Mucosa of gallbladder (tissue), 1 donor: ENCODE measurements around the gene PACSIN2. TPM values are rescaled to one million over a fixed set of nuclear protein-coding genes. Genes with fewer than 3 reads are reported as not detected.
"Not testable (repeated sequence)": the region's sequence is repeated elsewhere in the genome, so short reads cannot be mapped to it uniquely, and the experiment has no call there.

Experiments used
- DNase-seq: peaks from one replicate; pipeline ENCODE4 v3.0.0-alpha.2; 2020; ENCODE audit warnings: low spot score
- total RNA-seq: library from RNA; stranded (reverse); gene quantifications from one replicate; pipeline ENCODE4 v1.2.1, GENCODE V29; 2021
- donor health status: DM: no; HTN: no; CAD: no.

Gene PACSIN2
- total RNA-seq, 1 donor from 2014 or later: 182 TPM

DNA sequence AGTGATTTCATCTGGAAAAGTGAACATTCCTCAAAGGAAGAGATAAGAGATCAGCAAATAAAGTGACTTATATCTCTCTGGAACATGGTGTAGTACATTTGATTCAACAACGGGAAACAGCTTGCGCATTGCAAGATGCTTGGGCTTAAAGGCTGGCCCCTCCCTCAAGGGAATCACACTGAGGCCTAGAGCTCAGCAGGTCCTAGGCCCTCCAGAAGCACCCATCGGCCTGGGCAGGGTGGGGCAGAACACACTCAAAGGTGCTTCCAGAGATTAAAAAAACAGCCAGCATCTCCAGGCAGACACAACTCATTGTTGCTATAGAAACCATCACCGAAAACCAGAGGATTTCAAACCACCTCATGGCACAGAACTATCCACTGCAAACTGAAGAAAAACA, 88.8 kb downstream of the PACSIN2 start:
- DNase-seq: no peak

DNA sequence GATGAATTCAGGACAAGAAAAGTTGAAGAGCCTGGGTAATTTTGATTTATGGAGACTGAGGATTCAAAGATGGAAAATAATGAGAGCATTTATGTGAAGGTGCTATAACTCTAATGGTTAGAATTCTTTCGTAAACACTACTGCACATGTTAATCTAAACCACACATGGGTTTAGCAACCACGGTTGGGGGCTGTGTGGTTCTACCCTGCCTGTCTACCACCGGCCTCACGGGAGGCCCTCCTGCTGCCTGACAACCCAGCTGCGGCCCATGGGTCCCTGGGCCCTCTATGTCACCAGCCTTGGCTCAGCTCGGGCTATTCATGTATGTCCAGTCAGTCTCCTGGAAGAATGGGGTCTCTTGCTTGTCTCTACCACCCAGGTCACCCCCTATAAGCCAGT, 89.4 kb downstream of the PACSIN2 start:
- DNase-seq: no peak

DNA sequence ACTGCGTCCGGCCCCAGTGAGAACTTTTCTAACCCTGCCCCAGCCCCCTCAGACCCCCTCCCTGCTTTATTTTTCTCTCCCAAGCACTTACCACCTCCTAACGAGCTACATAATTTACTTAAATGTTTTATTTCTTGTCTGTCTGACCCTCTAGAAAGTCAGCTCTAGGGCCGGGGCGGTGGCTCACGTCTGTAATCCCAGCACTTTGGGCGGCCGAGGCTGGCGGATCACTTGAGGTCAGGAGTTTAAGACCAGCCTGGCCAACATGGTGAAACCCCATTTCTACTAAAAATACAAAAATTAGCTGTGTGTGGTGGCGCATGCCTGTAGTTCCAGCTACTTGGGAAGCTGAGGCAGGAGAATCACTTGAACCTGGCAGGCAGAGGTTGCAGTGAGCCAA, 89.9 kb downstream of the PACSIN2 start:
- not testable (repeated sequence) for DNase-seq

DNA sequence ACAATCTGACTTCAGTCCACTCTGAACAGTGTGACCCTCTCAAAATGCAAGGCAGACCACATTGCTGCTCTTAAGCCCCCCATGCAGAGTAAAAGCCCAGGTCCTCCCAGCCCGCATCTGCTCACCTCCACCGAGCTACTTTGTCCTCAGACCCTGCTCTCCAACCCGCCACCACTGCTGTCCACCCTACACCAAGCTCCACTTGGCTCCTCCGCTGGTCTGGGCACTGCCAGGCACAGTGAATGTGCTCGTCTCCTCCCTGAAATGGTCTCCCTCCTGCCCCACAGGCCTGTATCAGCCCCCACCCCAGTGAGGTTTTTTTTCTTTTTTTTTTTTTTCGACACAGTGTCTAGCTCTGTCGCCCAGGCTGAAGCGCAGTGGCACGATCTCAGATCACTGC, 90.5 kb downstream of the PACSIN2 start:
- DNase-seq: no peak

DNA sequence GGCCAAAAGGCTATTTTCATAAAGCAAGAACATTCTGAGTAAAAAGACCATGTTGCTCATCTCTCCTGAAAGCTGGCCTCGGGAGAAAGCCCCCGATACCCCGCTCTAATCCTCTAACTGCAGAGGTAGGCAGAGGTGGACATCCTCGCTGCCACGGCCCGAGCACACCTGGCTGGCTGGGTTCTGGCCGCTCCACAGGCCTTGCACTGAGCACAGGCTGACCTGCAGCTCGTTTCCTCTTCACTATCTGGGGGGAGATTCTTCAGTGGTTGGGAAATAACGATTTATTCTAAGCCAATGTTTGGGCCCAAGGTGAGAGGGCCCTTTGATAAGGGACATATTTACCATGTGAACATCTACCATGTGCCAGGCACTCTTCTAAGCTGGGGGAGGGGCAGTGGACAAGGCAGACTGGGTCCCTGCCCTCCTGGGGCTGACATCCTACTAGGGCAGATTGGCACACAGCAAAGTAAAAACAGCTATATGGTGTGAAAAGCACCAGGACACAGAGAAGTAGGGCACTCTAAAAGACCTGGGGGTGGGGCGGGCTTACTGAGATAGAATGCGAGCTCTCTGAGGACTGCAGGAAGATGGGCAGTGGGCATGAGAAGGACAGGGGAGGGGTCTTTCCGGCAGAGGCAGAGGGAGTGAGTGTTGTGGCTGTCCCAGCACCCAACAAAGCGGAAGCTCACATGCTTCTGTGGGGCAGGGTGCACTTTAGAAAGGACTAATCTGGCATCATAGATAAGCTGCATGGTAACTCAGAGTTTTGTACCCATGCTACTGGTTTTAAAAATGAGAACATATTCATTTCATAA, 92.4 kb downstream of the PACSIN2 start:
- no peak for DNase-seq

DNA sequence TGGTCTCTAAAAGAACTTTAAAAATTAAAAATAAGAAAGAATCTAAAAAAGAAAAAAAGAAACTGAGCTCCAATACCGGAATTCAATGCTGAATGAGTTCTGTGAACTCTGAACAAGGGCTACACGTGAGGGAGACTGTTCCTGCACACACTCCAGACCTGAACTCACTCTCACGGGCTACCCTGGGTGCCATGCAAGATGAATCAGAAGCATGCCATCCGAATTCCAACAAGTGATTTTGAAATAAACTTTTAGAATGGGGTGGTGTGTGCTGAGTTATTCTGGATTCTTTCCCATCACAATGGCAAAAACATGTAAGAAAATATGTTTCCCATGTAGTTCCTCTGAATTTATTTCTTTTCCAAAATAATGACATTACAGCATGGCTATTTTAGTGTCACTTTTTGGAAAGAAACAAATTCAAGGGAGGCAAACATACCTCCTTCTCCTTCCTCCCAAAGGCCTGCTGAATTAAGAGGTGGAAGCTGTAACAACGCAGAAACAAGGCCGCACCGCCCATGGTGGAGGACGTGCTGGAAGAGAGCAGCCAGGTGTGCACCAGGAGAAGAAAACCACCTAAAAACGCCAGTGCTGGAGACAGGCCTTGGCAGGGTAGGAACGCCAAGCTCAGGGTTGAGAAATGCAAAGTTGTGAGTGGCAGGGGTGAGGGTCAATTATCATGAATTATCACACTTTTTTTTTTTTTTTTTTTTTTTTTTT, 94.7 kb downstream of the PACSIN2 start:
- DNase-seq: no peak

DNA sequence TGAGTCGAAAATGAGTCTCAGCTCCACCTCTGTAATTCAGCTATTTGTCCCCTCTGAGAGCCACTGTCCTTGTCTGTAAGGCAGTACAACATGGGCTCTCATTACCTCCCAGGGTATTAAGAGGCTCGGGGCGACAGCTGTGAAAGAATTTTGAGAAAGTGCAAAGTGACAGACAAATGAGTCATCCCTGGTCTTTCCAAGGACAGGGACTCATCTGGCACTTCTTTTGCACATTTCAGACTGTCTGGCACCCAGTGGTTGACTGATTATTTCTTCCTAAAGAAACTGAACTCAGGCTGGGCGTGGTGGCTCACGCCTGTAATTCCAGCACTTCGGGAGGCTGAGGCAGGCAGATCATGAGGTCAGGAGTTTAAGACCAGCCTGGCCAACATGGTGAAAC, 95.8 kb downstream of the PACSIN2 start:
- no peak for DNase-seq

DNA sequence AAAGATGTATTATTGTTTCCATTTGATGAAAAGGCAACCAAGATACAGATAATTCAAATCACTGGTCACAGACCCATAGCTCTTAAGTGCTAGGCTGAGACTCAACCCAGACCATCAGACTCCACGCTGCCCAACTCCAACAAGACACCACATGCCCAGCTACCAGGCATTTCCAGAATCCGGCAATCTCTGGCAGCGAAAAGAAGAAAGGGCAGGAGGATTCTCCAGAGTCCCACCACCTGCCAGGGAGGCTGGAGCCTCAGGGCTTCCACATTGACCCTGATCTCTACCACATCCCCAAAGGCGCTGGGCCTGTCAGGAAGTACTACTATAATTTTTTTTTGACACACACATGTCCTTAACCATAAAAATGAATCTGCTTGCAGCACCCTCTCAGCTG, 96.4 kb downstream of the PACSIN2 start:
- DNase-seq: no peak

DNA sequence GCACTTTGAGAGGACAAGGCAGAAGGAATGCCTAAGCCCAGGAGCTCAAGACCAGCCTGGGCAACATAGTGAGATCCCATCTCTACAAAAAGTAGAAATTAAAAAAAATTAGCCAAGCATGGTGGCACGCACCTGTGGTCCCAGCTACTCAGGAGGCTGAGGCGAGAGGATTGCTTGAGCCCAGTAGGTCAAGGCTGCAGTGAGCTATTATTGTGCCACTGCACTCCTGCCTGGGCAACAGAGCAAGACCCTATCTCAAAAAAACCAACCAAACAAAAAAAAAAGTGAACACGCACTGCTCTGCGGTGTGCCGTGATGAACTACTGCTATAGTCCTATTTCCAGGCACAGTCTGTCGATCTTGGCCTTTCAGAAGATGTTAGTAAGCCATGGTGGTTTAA, 97.6 kb downstream of the PACSIN2 start:
- not testable (repeated sequence) for DNase-seq

DNA sequence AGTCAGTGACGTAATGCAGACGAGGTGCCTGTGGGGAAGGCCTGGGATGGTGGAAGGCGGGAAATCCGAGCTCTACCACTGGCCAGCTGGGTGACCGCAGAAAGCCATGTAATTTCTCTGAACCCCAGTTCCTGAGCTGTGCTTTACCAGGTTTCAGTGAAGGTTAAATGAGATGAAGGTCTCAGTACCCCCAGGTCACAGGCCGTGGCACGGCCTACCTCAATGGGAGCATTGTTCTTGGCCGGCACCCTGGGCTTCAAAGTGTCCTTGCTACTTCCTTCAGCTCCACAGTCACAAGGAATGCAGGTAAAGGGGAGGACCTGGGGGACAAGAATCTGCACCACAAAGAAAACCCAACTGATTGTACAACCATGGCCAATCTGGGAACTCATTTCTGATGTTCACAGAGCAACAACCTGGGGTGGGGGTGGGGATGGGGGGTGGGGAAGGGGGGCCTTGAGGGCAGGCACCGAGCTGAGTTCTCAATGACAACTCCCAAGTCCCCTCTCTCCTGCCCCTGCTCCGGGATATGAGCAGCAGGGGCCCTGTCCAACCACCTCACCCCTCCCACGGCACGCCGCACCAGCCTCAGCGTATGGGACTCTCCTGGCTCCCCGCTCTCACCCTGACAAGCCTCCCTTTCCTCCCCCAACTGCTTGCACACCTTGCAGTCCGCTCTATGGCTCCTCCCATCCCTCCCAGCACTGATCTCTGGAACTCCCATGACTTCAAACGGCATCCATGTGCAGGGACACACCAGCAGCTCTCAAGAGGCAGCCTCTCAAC, 98.8 kb downstream of the PACSIN2 start:
- no peak for DNase-seq

DNA sequence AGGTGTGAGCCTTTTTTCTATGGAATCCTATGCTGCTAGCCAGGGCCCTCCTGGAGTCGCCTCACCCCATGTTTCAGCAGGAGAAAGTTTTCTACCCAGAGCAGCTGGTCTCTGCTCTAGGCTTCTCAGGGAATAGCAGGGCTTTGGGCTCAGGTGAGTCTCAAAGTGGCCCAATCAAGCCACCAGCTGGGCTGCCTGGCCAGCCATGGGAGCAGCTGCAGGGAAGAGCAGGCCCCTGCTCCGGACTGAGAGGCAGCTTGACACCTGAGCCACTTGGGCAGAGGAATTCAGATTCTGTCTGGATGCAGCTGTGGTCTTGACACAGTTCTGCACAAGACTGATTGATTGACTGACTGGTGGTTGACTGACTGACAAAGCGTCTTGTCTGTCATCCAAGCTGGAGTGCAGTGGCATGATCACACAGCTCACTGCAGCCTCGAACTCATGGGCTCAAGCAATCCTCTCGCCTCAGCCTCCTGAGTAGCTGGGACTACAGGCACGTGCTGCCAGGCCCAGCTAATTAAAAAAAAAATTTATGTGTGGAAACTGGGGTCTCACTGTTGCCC, 100.4 kb downstream of the PACSIN2 start:
- DNase-seq: no peak

DNA sequence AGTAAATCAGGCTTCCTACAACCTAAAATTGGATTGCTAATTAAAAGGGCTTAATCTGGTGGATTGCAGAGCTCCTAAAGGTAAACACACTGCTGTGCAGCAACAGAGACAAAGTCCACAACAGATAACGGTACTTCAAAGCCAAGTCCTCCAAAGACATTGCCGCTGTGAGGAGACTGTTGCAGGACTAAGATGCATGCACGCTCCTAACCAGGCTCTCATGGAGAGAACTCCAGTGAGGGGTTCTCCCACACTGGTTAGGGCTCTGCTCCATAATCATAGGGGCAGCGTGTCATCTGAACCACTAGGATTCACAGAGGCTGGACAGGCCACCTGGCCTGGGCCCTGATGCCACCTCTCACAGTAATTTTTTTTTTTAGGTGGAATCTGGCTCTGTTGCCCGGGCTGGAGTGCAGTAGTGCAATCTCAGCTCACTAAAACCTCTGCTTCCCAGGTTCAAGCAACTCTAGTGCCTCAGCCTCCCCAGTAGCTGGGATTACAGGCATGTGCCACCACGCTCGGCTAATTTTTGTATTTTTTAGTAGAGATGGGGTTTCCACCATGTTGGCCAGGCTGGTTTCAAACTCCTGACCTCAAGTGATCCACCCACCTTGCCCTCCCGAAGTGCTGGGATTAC, 101.0 kb downstream of the PACSIN2 start:
- peak; percentile 46 for DNase-seq

DNA sequence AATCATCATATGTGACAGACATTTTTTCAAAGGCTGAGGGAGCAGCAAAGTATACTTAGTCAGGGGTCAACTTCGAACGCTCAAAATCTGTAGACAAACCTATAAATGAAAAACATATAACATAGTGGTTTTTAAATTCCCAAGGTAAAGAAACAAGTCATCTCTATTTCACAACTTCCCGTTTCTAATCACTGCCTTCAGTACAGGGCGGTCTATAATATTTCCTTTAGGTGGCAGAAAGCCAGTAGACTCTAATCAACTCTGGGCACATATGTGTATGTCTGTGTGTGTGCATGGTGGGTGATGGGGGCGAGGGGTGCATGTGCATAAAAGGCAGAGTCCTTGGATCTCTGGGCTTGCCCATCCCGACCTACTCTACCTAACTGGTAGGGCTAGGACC, 102.9 kb downstream of the PACSIN2 start:
- no peak for DNase-seq

DNA sequence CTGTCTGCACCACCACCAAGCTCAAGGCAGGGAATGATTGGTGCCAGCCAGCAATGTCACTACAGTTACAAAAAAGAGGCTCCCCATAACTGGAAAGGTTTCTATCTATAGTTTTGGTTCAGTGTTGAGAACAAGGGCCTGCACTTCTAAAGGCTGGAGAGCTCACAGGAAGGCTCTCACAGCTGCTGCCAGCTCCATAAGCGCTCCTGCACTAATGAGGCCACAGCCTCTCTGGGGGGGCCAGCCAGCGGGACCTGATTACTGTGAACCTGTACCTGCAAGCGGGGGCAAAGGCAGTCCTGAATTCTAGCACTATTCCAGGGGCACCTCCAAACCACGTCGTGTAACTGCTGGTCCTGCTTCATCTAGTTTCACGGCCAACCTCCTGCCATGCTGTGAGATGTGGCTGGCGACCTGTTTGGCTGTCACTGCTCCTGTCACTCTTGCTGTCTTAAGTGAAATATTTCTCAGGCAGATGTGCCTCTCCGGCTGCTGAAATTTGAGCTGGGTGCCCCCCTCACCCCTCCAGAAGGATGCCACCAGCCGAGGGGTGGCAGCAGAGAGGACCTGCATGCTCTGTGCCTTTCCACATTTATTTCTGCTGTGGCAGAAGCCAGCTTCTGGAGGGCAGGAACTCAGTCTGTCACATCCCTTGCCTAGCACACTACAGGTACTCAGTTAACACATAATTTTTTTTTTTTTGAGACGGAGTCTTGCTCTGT, 104.6 kb downstream of the PACSIN2 start:
- no peak for DNase-seq

DNA sequence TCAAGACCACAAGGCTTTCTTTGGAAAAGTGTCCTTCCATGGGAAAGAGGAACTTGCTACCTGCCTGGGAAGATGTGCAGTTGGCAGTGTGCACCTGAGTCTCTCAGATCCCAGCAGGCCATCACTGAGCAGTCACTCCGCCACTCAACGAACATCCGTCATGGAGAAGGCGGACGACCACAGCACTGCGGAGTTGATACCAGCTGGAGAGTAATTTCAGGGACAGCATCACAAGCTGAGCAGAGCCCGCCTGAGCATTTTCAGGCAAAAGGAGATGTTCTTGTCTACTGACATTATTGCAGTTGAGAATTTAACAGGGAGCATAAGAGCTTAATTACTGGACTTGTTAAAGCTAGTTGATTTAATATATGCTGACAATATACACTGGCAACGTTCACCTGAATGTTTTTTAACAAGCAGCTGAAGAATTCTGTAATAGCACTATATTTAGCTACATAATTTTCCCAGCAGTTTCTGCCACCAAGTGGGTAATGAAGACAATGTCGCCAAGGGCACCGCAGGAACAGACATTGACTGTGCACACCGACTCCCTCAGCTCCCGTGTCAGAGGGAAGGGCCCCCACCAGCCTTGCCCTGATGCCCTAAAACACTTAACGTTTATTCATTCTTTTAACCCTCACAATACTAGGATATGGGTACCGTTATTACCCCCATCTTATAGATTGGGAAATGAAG, 105.4 kb downstream of the PACSIN2 start:
- no peak for DNase-seq

DNA sequence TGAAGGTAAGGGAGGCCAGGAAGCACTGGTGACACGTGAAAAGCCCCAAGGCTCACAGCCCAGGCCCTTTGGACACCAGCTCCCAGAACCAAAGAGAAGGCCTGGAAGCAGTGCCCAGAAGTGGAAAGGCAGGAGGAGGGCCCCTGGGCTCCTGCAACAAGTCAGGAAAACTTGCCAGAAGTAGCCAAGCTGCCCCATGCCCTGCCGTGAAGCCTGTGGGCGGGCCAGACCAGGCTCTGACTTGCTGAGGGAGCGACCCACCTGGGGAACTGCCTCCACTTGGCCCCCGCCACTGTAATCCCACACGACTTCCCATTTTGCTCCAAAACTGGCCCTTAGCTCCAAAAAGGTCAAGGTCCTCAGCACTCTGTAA, 106.6 kb downstream of the PACSIN2 start:
- no peak for DNase-seq

DNA sequence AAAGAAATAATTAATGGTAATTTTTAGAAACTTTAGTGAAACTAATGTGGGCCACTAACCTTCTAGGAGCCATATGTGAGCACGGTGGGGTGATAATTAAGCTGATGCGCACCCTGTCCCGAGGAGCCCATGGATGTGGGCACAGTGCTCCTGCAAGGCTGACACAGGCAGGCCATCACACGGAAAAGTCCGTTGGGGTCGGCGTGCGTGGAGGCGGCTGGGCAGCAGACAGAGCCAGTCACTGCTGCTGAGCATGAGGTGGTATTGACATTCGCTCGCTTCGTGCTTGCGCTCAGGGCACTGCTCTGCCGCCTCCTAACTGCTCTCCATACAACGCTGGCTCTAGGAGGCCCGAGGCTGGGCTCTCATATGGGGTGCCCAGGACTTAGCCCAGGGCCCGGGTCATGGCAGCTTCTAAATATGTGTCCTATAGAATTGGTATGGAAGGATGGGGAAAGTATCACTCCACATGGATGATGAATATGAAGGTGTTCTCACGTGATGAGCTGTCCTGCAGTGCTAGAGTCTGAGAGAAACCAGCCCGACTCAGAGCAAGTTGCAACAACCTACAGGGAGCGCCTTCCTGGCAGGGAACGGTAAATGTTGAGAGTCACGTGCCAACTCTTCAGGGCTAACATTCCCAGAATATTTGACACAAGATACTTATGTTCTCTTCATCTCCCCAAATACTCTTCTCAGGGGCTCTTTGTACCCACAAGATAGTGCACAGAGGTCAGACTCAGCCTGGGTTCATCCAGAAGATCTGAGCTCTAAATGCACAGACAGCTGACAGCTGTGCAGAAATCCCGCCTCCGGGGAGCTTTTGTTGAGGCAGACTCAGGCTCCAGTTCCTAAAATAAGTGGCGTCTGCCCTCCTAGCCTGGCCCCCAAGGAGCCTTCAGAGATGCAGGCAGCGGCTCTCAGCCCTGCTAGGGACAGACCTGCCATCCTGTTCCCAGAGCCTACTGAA, 107.3 kb downstream of the PACSIN2 start:
- no peak for DNase-seq

DNA sequence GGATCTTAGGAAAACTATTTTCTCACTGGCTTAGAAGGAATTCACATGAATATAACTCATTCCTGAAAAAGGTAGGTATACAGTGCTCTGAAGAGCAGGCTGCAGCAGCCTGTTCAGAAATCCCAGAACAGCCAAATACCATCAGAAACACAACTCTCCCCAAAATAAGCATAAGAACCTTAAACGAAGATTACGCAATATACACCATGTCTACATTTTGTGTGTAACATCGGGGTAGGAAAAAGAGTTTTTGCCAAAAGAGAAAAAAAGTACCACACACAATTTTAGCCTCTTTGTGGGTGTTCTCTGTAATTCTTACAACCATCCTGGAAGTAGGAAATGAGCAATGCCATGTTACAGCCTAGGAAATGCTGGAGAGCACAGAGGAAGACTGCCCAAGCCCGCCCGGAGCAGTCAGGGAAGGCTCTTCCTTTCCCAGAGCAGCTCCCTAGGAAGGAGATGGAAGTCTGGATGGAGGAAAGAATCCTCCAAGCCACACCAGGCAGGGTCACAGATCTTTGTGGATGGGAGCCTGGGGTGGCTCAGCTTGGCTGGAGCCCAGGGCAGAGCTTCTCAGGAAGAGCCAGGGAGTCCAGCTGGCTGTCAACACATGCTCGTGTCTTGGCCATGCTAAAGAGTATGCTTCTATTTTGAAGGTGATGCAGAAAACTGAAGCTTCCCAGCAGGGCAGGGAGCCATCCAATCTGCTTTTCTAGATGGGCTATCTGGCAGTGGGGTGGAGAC, 108.2 kb downstream of the PACSIN2 start:
- DNase-seq: peak; percentile 57
